ENCODE measurements around the gene MTA1.

Gene MTA1

GRCh38 chr14:105494606-105494929 lies 74.9 kb downstream of the MTA1 start:
- in situ Hi-C loops (cut with MboI; ENCODE audit: low sequenced_read_pairs), result no loop called here

- in situ Hi-C loops (cut with MboI; ENCODE audit: low sequenced_read_pairs), result no loop called here
Observed at GRCh38 chr14:105495101-105495989, 75.7 kb downstream of the MTA1 start.

GRCh38 chr14:105495990-105496830 lies 76.6 kb downstream of the MTA1 start:
- in situ Hi-C loops (cut with MboI; ENCODE audit: low sequenced_read_pairs), result no loop called here

GRCh38 chr14:105496831-105497591 lies 77.4 kb downstream of the MTA1 start:
- in situ Hi-C loops (cut with MboI; ENCODE audit: low sequenced_read_pairs), result no loop called here

- in situ Hi-C loops (cut with MboI; ENCODE audit: low sequenced_read_pairs), result no loop called here
Observed at GRCh38 chr14:105497671-105498429, 78.2 kb downstream of the MTA1 start.

GRCh38 chr14:105498430-105499255 lies 79.0 kb downstream of the MTA1 start:
- in situ Hi-C loops (cut with MboI; ENCODE audit: low sequenced_read_pairs), result no loop called here

- in situ Hi-C loops (cut with MboI; ENCODE audit: low sequenced_read_pairs), result no loop called here
Observed at GRCh38 chr14:105499256-105500035, 79.8 kb downstream of the MTA1 start.

GRCh38 chr14:105500036-105500725 lies 80.6 kb downstream of the MTA1 start:
- in situ Hi-C loops (cut with MboI; ENCODE audit: low sequenced_read_pairs), result no loop called here

GRCh38 chr14:105500726-105501101 lies 81.1 kb downstream of the MTA1 start:
- in situ Hi-C loops (cut with MboI; ENCODE audit: low sequenced_read_pairs), result no loop called here

GRCh38 chr14:105501504-105502291 lies 82.1 kb downstream of the MTA1 start:
- in situ Hi-C loops (cut with MboI; ENCODE audit: low sequenced_read_pairs), result no loop called here

GRCh38 chr14:105502446-105503295 lies 83.0 kb downstream of the MTA1 start:
- in situ Hi-C loops (cut with MboI; ENCODE audit: low sequenced_read_pairs), result no loop called here

- in situ Hi-C loops (cut with MboI; ENCODE audit: low sequenced_read_pairs), result no loop called here
Observed at GRCh38 chr14:105503296-105503640, 83.6 kb downstream of the MTA1 start.

- in situ Hi-C loops (cut with MboI; ENCODE audit: low sequenced_read_pairs), result no loop called here
Observed at GRCh38 chr14:105503935-105504692, 84.5 kb downstream of the MTA1 start.

- in situ Hi-C loops (cut with MboI; ENCODE audit: low sequenced_read_pairs), result no loop called here
Observed at GRCh38 chr14:105505101-105505500, 85.5 kb downstream of the MTA1 start.

GRCh38 chr14:105507247-105507646 lies 87.6 kb downstream of the MTA1 start:
- in situ Hi-C loops (cut with MboI; ENCODE audit: low sequenced_read_pairs), result no loop called here

- in situ Hi-C loops (cut with MboI; ENCODE audit: low sequenced_read_pairs), result no loop called here
Observed at GRCh38 chr14:105508069-105508468, 88.4 kb downstream of the MTA1 start.
